H1 (cell line): ENCODE data around the gene WDFY4. TPM values are rescaled to one million over a fixed set of nuclear protein-coding genes. Genes with fewer than 3 reads are reported as not detected.

ENCODE experiments used
- CTCF ChIA-PET: fragments of 300-600 bp; sonication (Branson Sonifier 250); formaldehyde crosslinking; loops from one replicate; lab custom pipeline; 2021; ENCODE audit not compliant: partially characterized antibody; lab: Charles Lee
- POLR2A ChIA-PET: fragments of 300-600 bp; sonication (Branson Sonifier 250); formaldehyde crosslinking; loops from one replicate; lab custom pipeline; 2021; ENCODE audit warnings: inconsistent platforms; ENCODE audit not compliant: partially characterized antibody; lab: Charles Lee
- DNase-seq, 2 experiments: peaks; one replicate each; pipeline versions ENCODE4 v3.0.0 to v3.0.0-alpha.2; 2010 to 2022; ENCODE audit warnings: low spot score in 2 of 2, low read depth in 1 of 2, mixed read lengths in 1 of 2
- FAIRE-seq: peaks from 2 replicates; lab custom pipeline; 2011; peaks lifted over from hg19 to GRCh38; lab: Jason Lieb, UNC
- H2AFZ ChIP-seq: 2 replicates; pipeline ENCODE4 v1.8.1; 2012; ENCODE audit warnings: low read length, inconsistent platforms
- H2AK5ac ChIP-seq: 2 replicates; pipeline ENCODE4 v1.6.1; 2013; ENCODE audit warnings: low read depth, low read length
- H2BK120ac ChIP-seq: replicated peaks from 2 replicates; pipeline ENCODE3; 2013; ENCODE audit warnings: low read depth, low read length, inconsistent platforms
- H2BK12ac ChIP-seq: 2 replicates; pipeline ENCODE4 v1.6.1; 2013; ENCODE audit warnings: low read depth, low read length
- H2BK15ac ChIP-seq: 2 replicates; pipeline ENCODE4 v1.6.1; 2013; ENCODE audit warnings: low read length
- H2BK20ac ChIP-seq: 2 replicates; pipeline ENCODE4 v1.6.1; 2013; ENCODE audit warnings: low read length
- H2BK5ac ChIP-seq: 2 replicates; pipeline ENCODE4 v1.6.1; 2013; ENCODE audit warnings: low read depth, low read length
- H3K14ac ChIP-seq: 2 replicates; pipeline ENCODE4 v1.6.1; 2013; ENCODE audit warnings: inconsistent platforms; ENCODE audit not compliant: insufficient read length
- H3K18ac ChIP-seq: 2 replicates; pipeline ENCODE4 v1.6.1; 2013; ENCODE audit warnings: low read length; ENCODE audit errors: extremely low read depth
- H3K23ac ChIP-seq: 2 replicates; pipeline ENCODE4 v1.6.1; 2013; ENCODE audit warnings: inconsistent platforms; ENCODE audit not compliant: insufficient read length
- H3K23me2 ChIP-seq: 2 replicates; pipeline ENCODE4 v1.6.1; 2013; ENCODE audit warnings: low read depth, low read length
- H3K27ac ChIP-seq: 2 replicates; pipeline ENCODE4 v1.6.1; 2011; ENCODE audit warnings: low read depth, low read length, inconsistent platforms
- H3K27me3 ChIP-seq, 4 experiments: replicated peaks in 1 of 4; 1 replicate in 1 of 4; 2 replicates in 3 of 4; pipeline versions ENCODE4 v1.6.1 to v1.8.1; 2011 to 2013; ENCODE audit warnings: low read length in 3 of 4, mild to moderate bottlenecking in 3 of 4, inconsistent platforms in 2 of 4, mixed read lengths in 2 of 4, moderate library complexity in 1 of 4; ENCODE audit not compliant: control insufficient read depth in 3 of 4, insufficient read depth in 3 of 4; ENCODE audit errors: extremely low read depth in 1 of 4
- H3K36me3 ChIP-seq, 4 experiments: 2 replicates each; pipeline versions ENCODE4 v1.6.1 to v1.8.1; 2011 to 2013; ENCODE audit warnings: mild to moderate bottlenecking in 4 of 4, low read length in 3 of 4, moderate library complexity in 2 of 4, control low read depth in 1 of 4, inconsistent platforms in 1 of 4; ENCODE audit not compliant: insufficient read depth in 4 of 4, control insufficient read depth in 2 of 4
- H3K4ac ChIP-seq: replicated peaks from 2 replicates; pipeline ENCODE3; 2013; ENCODE audit warnings: low read length, low read depth, mixed read lengths, inconsistent platforms; ENCODE audit not compliant: insufficient read length
- H3K4me1 ChIP-seq, 4 experiments: replicated peaks in 1 of 4; 1 replicate in 1 of 4; 2 replicates in 3 of 4; pipeline versions ENCODE4 v1.6.1 to v1.8.1; 2011 to 2013; ENCODE audit warnings: low read length in 3 of 4, inconsistent platforms in 2 of 4, mixed read lengths in 1 of 4; ENCODE audit not compliant: insufficient read depth in 4 of 4, control insufficient read depth in 3 of 4
- H3K4me2 ChIP-seq, 2 experiments: 2 replicates each; pipeline versions ENCODE4 v1.6.1 to v1.8.1; 2011 to 2013; ENCODE audit warnings: low read depth in 2 of 2, low read length in 2 of 2, control low read depth in 1 of 2, inconsistent platforms in 1 of 2, mild to moderate bottlenecking in 1 of 2; ENCODE audit not compliant: insufficient read depth in 1 of 2
- H3K4me3 ChIP-seq, 4 experiments: fragments of 200-600, 300-600 bp in 1 of 4; sonication (generic), shearing (Covaris generic), sonication (Bioruptor Twin) in 1 of 4; 2 replicates each; pipeline versions ENCODE4 v1.5.1 to v1.8.1; 2011 to 2016; ENCODE audit warnings: low read length in 4 of 4, low read depth in 3 of 4, control low read depth in 2 of 4, inconsistent platforms in 2 of 4, mild to moderate bottlenecking in 2 of 4, mixed read lengths in 1 of 4, moderate library complexity in 1 of 4; ENCODE audit not compliant: insufficient read depth in 2 of 4; ENCODE audit errors: extremely low read depth in 1 of 4
- H3K56ac ChIP-seq: replicated peaks from 2 replicates; pipeline ENCODE3; 2013; ENCODE audit warnings: low read depth, mild to moderate bottlenecking, mixed read lengths, low read length, inconsistent platforms; ENCODE audit not compliant: insufficient read length
- H3K79me1 ChIP-seq: 2 replicates; pipeline ENCODE4 v1.6.1; 2013; ENCODE audit warnings: low read depth, low read length, control low read depth
- H3K79me2 ChIP-seq, 2 experiments: 2 replicates each; pipeline versions ENCODE4 v1.6.1 to v1.8.1; 2012 to 2013; ENCODE audit warnings: low read length in 2 of 2, mild to moderate bottlenecking in 2 of 2, inconsistent platforms in 1 of 2; ENCODE audit not compliant: insufficient read depth in 2 of 2, control insufficient read depth in 1 of 2
- H3K9ac ChIP-seq, 4 experiments: replicated peaks in 1 of 4; 1 replicate in 1 of 4; 2 replicates in 3 of 4; pipeline versions ENCODE4 v1.6.1 to v1.8.1; 2011 to 2013; ENCODE audit warnings: low read depth in 3 of 4, low read length in 3 of 4, control low read depth in 2 of 4, mild to moderate bottlenecking in 2 of 4, moderate library complexity in 2 of 4, inconsistent platforms in 1 of 4; ENCODE audit errors: extremely low read depth in 1 of 4
- H3K9me3 ChIP-seq, 2 experiments: 2 replicates each; pipeline versions ENCODE4 v1.6.1 to v1.8.1; 2012 to 2013; ENCODE audit warnings: mild to moderate bottlenecking in 2 of 2, moderate library complexity in 2 of 2, control low read depth in 1 of 2, inconsistent platforms in 1 of 2, low read depth in 1 of 2, low read length in 1 of 2, mixed read lengths in 1 of 2; ENCODE audit not compliant: insufficient read depth in 2 of 2
- H4K20me1 ChIP-seq, 2 experiments: replicated peaks in 1 of 2; 2 replicates each; pipeline versions ENCODE3 to v1.8.1; 2011 to 2013; ENCODE audit warnings: inconsistent platforms in 2 of 2, low read length in 2 of 2, mild to moderate bottlenecking in 1 of 2; ENCODE audit not compliant: insufficient read depth in 2 of 2, control insufficient read depth in 1 of 2
- H4K5ac ChIP-seq: 2 replicates; pipeline ENCODE4 v1.6.1; 2013; ENCODE audit warnings: low read length, low read depth, mixed read lengths, inconsistent platforms; ENCODE audit not compliant: insufficient read length
- H4K8ac ChIP-seq: 2 replicates; pipeline ENCODE4 v1.8.0; 2013; ENCODE audit warnings: mild to moderate bottlenecking, moderate library complexity, low read length, inconsistent platforms; ENCODE audit not compliant: insufficient read depth; ENCODE audit errors: extremely low read depth
- H4K91ac ChIP-seq: replicated peaks from 2 replicates; pipeline ENCODE3; 2013; ENCODE audit warnings: low read length, mixed read lengths, inconsistent platforms; ENCODE audit not compliant: insufficient read length
- CEBPB ChIP-seq: IDR thresholded peaks from 2 replicates; pipeline ENCODE4 v1.6.1; 2012; ENCODE audit warnings: low read depth, low read length
- CHD2 ChIP-seq: IDR thresholded peaks from 2 replicates; pipeline ENCODE4 v1.6.1; 2012; ENCODE audit warnings: low read length, improper control_type of control experiment
- EP300 ChIP-seq, 2 experiments: IDR thresholded peaks; 1 replicate in 1 of 2; 2 replicates in 1 of 2; pipeline ENCODE4 v1.6.1; 2011 to 2012; ENCODE audit warnings: low read depth in 2 of 2, low read length in 2 of 2, mild to moderate bottlenecking in 2 of 2, borderline replicate concordance in 1 of 2, inconsistent platforms in 1 of 2, moderate library complexity in 1 of 2
- EZH2 ChIP-seq: fragments of 200-600 bp; sonication (generic); IDR thresholded peaks from 2 replicates; pipeline ENCODE4 v1.7.1; 2012; ENCODE audit warnings: low read depth, mild to moderate bottlenecking, moderate library complexity, low read length, inconsistent platforms; ENCODE audit not compliant: severe bottlenecking
- JUN ChIP-seq: IDR thresholded peaks from 2 replicates; pipeline ENCODE4 v1.6.1; 2011; ENCODE audit warnings: low read depth, mild to moderate bottlenecking, improper control_type of control experiment, low read length
- POLR2A ChIP-seq, 2 experiments: IDR thresholded peaks; 1 replicate in 1 of 2; 2 replicates in 1 of 2; pipeline ENCODE4 v1.6.1; 2011; ENCODE audit warnings: low read depth in 2 of 2, low read length in 2 of 2, mild to moderate bottlenecking in 2 of 2; ENCODE audit errors: control extremely low read depth in 1 of 2
- RAD21 ChIP-seq, 2 experiments: IDR thresholded peaks in 1 of 2; conservative IDR thresholded peaks in 1 of 2; 2 replicates each; pipeline ENCODE4 v1.6.1; 2011; ENCODE audit warnings: low read depth in 2 of 2, low read length in 2 of 2, improper control_type of control experiment in 1 of 2, inconsistent platforms in 1 of 2, mild to moderate bottlenecking in 1 of 2, moderate library complexity in 1 of 2
- SAP30 ChIP-seq: fragments of 300-600 bp; sonication (generic); IDR thresholded peaks from 2 replicates; pipeline ENCODE4 v1.7.1; 2012; ENCODE audit warnings: low read length, moderate library complexity, mild to moderate bottlenecking, inconsistent platforms; ENCODE audit not compliant: insufficient read depth, insufficient replicate concordance
- SIX5 ChIP-seq: IDR thresholded peaks from 2 replicates; pipeline ENCODE4 v1.6.1; 2011; ENCODE audit warnings: mild to moderate bottlenecking, low read depth, low read length
- SP4 ChIP-seq: IDR thresholded peaks from 2 replicates; pipeline ENCODE4 v1.6.1; 2012; ENCODE audit warnings: low read length, inconsistent platforms
- TAF7 ChIP-seq: optimal IDR thresholded peaks from 2 replicates; pipeline ENCODE3; 2011; ENCODE audit warnings: low read depth, mild to moderate bottlenecking, inconsistent platforms, low read length, moderate library complexity, borderline replicate concordance
- TCF12 ChIP-seq: IDR thresholded peaks from 2 replicates; pipeline ENCODE4 v1.6.1; 2011; ENCODE audit warnings: low read depth, mild to moderate bottlenecking, low read length
- ZNF274 ChIP-seq: IDR thresholded peaks from 2 replicates; pipeline ENCODE4 v1.7.0; 2012; ENCODE audit warnings: low read length, borderline replicate concordance; ENCODE audit errors: extremely low read depth
- polyA plus RNA-seq, 7 experiments: library from polyadenylated mRNA; depleted of rRNA in 3 of 7; stranded (reverse) in 5 of 7; unstranded in 2 of 7; fragments of >200 nt in 5 of 7; fragments of 200-250 nt in 2 of 7; gene quantifications; 1 replicate in 5 of 7; 2 replicates in 1 of 7; 4 replicates in 1 of 7; pipeline versions ENCODE4 v1.2.1 to v1.2.3, GENCODE V29; 2011 to 2013; ENCODE audit warnings: missing spikeins in 2 of 7, mixed read lengths in 2 of 7
- total RNA-seq: library from RNA; stranded (reverse); fragmentation: NEBNext Ultra II Directional; extraction: Animal tissue kit (Norgen Biotek cat#: 25700); gene quantifications from 2 replicates; pipeline ENCODE4 v1.2.1, GENCODE V29; 2021
- TF ChIP-seq, protein P1 (sequence below): IDR thresholded peaks from 2 replicates; pipeline ENCODE4 v1.6.1; 2012; ENCODE audit warnings: inconsistent platforms

Gene WDFY4
- total and polyA plus RNA-seq, 2 of the 8 experiments (the other 6 are each of a cell fraction or from before 2014, with no cell fraction given) = not detected

DNA sequence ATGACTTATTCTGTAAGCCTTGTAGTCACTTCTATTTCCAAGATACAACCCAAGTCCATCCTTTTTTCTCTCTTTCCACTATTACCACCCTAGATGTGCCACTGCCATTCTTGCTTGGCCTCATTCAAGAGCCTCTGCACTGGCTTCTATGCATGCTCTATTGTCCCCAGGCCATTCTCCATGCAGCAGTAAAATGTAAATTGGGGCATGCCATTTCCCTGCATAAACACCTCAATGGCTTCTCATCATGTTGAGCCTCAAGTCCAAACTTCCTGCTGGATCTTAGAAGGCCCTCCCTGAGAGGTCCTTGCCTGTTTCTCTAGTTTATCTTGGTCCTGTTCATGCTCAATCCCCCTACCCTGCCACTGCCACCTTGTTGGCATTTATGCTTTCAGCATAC is 23.2 kb upstream of the WDFY4 start:
- no peak overlapping the region for H3K4me2 ChIP-seq
- no peaks in the 10 kb centered on the region for H4K20me1 ChIP-seq
- ChIA-PET CTCF (interaction anchor here (0.9 to 1.1 kb wide), 5 partner anchors 140 to 314 kb away, joined by 3 to 4 read pairs (median 3); no protein-coding TSS in a partner anchor), POLR2A (no interaction called here)
- no peak overlapping the region for H2BK15ac ChIP-seq
- H3K14ac ChIP-seq = no peak overlapping the region
- no peak overlapping the region for H4K91ac ChIP-seq
- peaks cover 0 to 10% (median 5%) of the 10 kb centered on the region in 4 experiments; a peak in 5 of 7 replicates for H3K27me3 ChIP-seq
- FAIRE-seq = no peak
- H4K8ac ChIP-seq = no peak overlapping the region
- H3K4me3 ChIP-seq = no peak overlapping the region
- no peak overlapping the region for H2BK20ac ChIP-seq
- DNase-seq = no peak
- no peak overlapping the region for H4K5ac ChIP-seq
- H3K4ac ChIP-seq = no peak overlapping the region
- no peak overlapping the region for H2AFZ ChIP-seq
- no peak overlapping the region for H3K27ac ChIP-seq
- no peaks in the 10 kb centered on the region for H3K23me2 ChIP-seq
- no peaks in the 10 kb centered on the region for H3K79me2 ChIP-seq
- no peak overlapping the region for H2BK120ac ChIP-seq
- H3K36me3 ChIP-seq = no peaks in the 10 kb centered on the region
- peaks cover 0 to 8% (median 3%) of the 10 kb centered on the region in 4 experiments; a peak in 4 of 7 replicates for H3K4me1 ChIP-seq
- H3K23ac ChIP-seq = no peak overlapping the region
- no peaks in the 10 kb centered on the region for H3K79me1 ChIP-seq
- no peak overlapping the region for H3K18ac ChIP-seq
- no peak overlapping the region for H3K56ac ChIP-seq
- H2AK5ac ChIP-seq = no peak overlapping the region
- H3K9ac ChIP-seq = no peak overlapping the region
- no peak overlapping the region for H2BK5ac ChIP-seq
- no peak overlapping the region for H2BK12ac ChIP-seq
- no peaks in the 10 kb centered on the region for H3K9me3 ChIP-seq
- TF ChIP-seq TAF7 (no peak), RAD21 (IDR thresholded peaks at IDR 0.05 in 1 of 2, conservative IDR thresholded peaks at IDR 0.05 in 1 of 2; ENCODE audit: low read depth in 2 of 2, low read length in 2 of 2) (no peak), EZH2 (no peak), SIX5 (no peak), JUN (no peak), EP300 (IDR thresholded peaks at IDR 0.05; ENCODE audit: borderline replicate concordance in 1 of 2, low read depth in 2 of 2, low read length in 2 of 2) (no peak), CHD2 (no peak), POLR2A (IDR thresholded peaks at IDR 0.05; ENCODE audit: control extremely low read depth in 1 of 2, low read depth in 2 of 2, low read length in 2 of 2) (no peak), SAP30 (no peak), ZNF274 (no peak), SP4 (no peak), TCF12 (no peak), CEBPB (no peak)
- TF ChIP-seq, protein P1, sequence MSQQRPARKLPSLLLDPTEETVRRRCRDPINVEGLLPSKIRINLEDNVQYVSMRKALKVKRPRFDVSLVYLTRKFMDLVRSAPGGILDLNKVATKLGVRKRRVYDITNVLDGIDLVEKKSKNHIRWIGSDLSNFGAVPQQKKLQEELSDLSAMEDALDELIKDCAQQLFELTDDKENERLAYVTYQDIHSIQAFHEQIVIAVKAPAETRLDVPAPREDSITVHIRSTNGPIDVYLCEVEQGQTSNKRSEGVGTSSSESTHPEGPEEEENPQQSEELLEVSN = no peak
